Measurements from ENCODE around the gene TNFRSF6B. TPM values are rescaled to one million over a fixed set of nuclear protein-coding genes. Genes with fewer than 3 reads are reported as not detected.

TNFRSF6B gene
- total RNA-seq, 4 donors from 2014 or later: 2.1 to 4.2 (median 2.7) TPM; not detected in 1

GRCh38 chr20:63679799-63680305, 16.6 kb upstream of the TNFRSF6B start:
- Histone ChIP-seq H3K27me3 (no peaks in the 10 kb centered on the region), H3K9me3 (no peaks in the 10 kb centered on the region), H3K4me3 (no peak overlapping the region), H3K4me1 (peaks cover 0 to 6% (median 0%) of the 10 kb centered on the region in 4 donors), H3K36me3 (peaks cover 0 to 22% (median 0%) of the 10 kb centered on the region in 3 donors), H3K27ac (no peak overlapping the region)
- no peak for TF ChIP-seq CTCF (IDR thresholded peaks at IDR 0.05)
- TF ChIP-seq POLR2A (IDR thresholded peaks at IDR 0.05): no peak
- DNase-seq: no peak

- Histone ChIP-seq H3K36me3 (peaks cover 0 to 22% (median 0%) of the 10 kb centered on the region in 3 donors), H3K9me3 (no peaks in the 10 kb centered on the region), H3K4me1 (peaks cover 0 to 9% (median 0%) of the 10 kb centered on the region in 4 donors), H3K4me3 (no peak overlapping the region), H3K27ac (no peak overlapping the region), H3K27me3 (no peaks in the 10 kb centered on the region)
- DNase-seq: no peak
- no peak for TF ChIP-seq CTCF (IDR thresholded peaks at IDR 0.05)
- no peak for TF ChIP-seq POLR2A (IDR thresholded peaks at IDR 0.05)
Measured at GRCh38 chr20:63680427-63680826, 16.0 kb upstream of the TNFRSF6B start.

GRCh38 chr20:63680857-63681608, 15.4 kb upstream of the TNFRSF6B start:
- Histone ChIP-seq H3K4me3 (no peak overlapping the region), H3K4me1 (peaks cover 0 to 15% (median 0%) of the 10 kb centered on the region in 4 donors), H3K9me3 (no peaks in the 10 kb centered on the region), H3K27me3 (no peaks in the 10 kb centered on the region), H3K27ac (peak overlapping the region in 2 of 4 donors; percentile 67 to 80), H3K36me3 (peaks cover 0 to 22% (median 0%) of the 10 kb centered on the region in 3 donors)
- TF ChIP-seq POLR2A (IDR thresholded peaks at IDR 0.05) (no peak), CTCF (IDR thresholded peaks at IDR 0.05) (no peak)
- DNase-seq: no peak

GRCh38 chr20:63681609-63682142, 14.8 kb upstream of the TNFRSF6B start:
- Histone ChIP-seq H3K9me3 (no peaks in the 10 kb centered on the region), H3K27ac (peak overlapping the region; percentile 49 to 80 (median 58)), H3K27me3 (no peaks in the 10 kb centered on the region), H3K4me3 (no peak overlapping the region), H3K4me1 (peaks cover 0 to 21% (median 1%) of the 10 kb centered on the region in 4 donors), H3K36me3 (peaks cover 0 to 22% (median 0%) of the 10 kb centered on the region in 3 donors)
- no peak for TF ChIP-seq CTCF (IDR thresholded peaks at IDR 0.05)
- TF ChIP-seq POLR2A (IDR thresholded peaks at IDR 0.05): no peak
- no peak for DNase-seq

GRCh38 chr20:63682384-63683139, 13.9 kb upstream of the TNFRSF6B start:
- no peak overlapping the region for H3K4me3 ChIP-seq

More at GRCh38 chr20:63682384-63683139, 13.9 kb upstream of the TNFRSF6B start:
- Histone ChIP-seq H3K27me3 (no peaks in the 10 kb centered on the region), H3K9me3 (no peaks in the 10 kb centered on the region), H3K4me1 (peaks cover 0 to 30% (median 6%) of the 10 kb centered on the region in 4 donors), H3K27ac (peak overlapping the region; percentile 65 to 82 (median 76)), H3K36me3 (peaks cover 0 to 16% (median 0%) of the 10 kb centered on the region in 3 donors)
- no peak for TF ChIP-seq CTCF (IDR thresholded peaks at IDR 0.05)
- TF ChIP-seq POLR2A (IDR thresholded peaks at IDR 0.05): no peak
- DNase-seq: peak in 1 of 3 donors; percentile 72
